Measurements from ENCODE around the gene MGST3.
"Not testable (repeated sequence)": the region's sequence is repeated elsewhere in the genome, so short reads cannot be mapped to it uniquely, and the experiment has no call there.

Gene MGST3

DNA sequence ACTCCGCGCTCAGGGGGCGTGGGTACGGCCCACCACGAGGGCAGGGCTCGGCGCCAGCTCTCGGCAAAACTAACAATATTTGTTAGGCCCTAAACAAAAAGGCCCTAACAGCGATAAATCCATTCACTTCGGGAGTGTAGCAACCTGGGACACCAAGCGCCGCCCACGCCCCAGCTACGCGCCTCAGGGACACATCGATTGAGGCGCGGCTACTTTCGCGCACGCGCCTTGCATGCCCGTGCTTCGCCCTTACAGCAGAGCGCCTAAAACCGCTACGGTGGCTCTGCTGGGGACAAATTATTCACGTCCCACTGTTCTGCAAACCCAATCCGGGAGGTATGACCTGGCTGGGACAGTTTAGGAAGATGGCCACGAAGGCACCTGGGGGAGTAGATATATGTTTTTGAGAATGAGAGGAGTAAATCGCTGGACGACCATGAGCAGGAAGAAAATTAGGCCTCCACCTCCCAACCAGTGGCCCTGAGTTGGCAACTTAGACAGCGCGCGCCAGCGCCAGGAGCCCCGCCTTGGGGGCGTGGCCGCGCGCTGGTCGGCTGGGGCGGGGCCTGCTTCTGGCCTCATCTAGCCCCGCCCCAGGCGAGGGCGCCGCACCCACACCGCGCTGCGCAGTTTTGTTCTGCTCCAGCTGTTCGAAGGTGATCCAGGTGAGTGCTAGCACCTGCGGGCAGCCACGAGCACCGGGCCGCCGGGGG lies at the start of gene MGST3:
Gene MGST3, plus strand, starts transcription at position 606 of the 713 bp plus-strand sequence. CDS start 18,614 bp downstream, outside the sequence.
- Histone ChIP-seq H3K4me3 (peak within 1 kb of the TSS; percentile 99), H3K27ac (peak within 1 kb of the TSS; percentile 87 to 98)
- TF ChIP-seq, protein P1, sequence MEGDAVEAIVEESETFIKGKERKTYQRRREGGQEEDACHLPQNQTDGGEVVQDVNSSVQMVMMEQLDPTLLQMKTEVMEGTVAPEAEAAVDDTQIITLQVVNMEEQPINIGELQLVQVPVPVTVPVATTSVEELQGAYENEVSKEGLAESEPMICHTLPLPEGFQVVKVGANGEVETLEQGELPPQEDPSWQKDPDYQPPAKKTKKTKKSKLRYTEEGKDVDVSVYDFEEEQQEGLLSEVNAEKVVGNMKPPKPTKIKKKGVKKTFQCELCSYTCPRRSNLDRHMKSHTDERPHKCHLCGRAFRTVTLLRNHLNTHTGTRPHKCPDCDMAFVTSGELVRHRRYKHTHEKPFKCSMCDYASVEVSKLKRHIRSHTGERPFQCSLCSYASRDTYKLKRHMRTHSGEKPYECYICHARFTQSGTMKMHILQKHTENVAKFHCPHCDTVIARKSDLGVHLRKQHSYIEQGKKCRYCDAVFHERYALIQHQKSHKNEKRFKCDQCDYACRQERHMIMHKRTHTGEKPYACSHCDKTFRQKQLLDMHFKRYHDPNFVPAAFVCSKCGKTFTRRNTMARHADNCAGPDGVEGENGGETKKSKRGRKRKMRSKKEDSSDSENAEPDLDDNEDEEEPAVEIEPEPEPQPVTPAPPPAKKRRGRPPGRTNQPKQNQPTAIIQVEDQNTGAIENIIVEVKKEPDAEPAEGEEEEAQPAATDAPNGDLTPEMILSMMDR (IDR thresholded peaks at IDR 0.05), result no peak
- peak; percentile 96 for DNase-seq (ENCODE audit: low spot score)

DNA sequence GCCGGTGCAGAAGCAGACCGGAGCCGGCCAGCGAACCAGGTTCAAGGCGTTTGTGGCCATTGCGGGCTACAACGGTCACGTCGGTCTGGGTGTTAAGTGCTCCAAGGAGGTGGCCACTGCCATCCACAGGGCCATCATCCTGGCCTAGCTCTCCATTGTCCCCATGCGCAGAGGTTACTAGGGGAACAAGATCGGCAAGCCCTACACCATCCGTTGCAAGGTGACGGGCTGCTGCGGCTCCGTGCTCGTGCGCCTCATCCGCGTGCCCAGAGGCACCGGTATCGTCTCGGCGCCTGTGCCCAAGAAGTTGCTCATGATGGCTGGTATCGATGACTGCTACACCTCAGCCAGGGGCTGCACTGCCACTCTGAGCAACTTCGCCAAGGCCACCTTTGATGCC lies 49.1 kb upstream of the MGST3 start:
- Histone ChIP-seq H3K27ac (no peak overlapping the region), H3K4me3 (no peak overlapping the region)
- TF ChIP-seq, protein P1 (IDR thresholded peaks at IDR 0.05), result no peak
- DNase-seq (ENCODE audit: low spot score), result no peak

DNA sequence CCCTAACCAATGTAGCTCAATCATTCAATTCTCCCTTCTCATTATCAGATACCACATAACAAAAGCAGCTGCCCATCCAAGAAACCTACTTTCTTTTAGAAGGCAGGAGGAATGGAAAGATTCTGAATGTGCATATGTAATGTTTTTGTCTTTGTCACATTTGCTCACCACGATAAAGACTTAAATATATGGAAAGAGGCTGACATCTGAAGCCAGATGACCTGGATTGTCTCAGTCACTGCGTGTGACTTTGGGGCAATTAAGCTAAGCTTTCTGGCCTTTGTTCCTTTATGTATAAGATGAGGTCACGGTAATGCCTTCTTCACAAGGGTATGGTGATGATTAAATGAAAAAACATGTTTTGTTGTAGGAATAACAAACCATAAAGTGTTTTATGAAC lies 44.6 kb upstream of the MGST3 start:
- DNase-seq (ENCODE audit: low spot score), result no peak
- Histone ChIP-seq H3K27ac (no peak overlapping the region), H3K4me3 (no peak overlapping the region)
- TF ChIP-seq, protein P1 (IDR thresholded peaks at IDR 0.05), result no peak

DNA sequence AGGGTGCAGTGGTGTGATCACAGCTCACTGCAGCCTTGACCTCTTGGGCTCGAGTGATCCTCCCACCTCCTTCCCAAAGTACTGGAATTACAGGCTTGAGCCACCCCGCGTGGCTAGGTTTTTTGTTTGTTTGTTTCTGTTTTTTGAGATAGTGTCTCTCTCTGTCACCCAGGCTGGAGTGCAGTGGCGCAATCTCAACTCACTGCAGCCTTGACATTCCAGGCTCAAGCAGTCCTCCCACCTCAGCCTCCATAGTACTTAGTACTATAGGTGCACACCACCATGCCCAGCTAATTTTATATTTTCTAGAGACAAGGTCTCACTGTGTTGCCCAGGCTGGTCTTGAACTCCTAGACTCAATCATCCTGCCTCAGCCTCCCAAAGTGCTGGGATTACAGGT lies 39.6 kb upstream of the MGST3 start:
- not testable (repeated sequence) for DNase-seq (ENCODE audit: low spot score); H3K27ac ChIP-seq; H3K4me3 ChIP-seq

DNA sequence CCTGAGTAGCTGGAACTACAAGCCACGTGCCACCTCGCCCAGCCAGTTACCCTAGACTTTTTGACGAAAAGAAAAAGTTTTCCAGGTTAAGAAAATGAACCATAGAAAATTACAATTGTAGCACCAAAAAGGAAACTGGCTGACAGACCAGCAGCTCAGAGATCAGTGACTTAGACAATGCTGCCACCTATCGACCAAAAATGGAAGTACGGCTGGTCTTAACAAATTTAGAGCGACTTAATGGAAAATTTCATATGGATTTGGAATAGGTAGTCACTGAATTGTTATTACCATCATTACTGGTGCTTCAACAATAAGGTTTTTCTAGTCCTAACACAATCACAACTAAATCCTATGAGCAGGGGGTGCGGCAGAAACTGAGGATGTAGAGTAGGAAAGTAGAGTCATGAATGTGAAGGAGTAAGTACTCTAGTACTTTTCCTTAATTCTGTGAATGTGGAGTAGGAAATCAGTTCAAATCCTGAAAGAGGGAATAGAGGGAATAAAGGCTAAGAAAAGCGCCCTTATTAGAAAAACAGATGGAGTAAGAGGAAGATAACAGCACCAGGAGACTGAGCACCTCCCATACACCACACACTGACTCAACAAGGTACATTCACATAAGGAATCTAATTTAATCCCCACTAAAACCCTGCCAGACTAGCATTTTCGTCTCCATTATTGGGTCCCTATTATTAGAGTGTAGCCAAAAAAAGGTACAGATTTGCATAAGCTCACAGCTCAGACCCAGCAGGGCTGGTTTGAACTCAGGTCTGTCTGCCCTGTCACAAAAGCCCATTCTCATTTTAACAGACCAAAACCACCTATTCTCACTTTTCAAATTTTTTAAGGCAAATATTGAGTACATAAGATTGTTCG lies 37.9 kb upstream of the MGST3 start:
- TF ChIP-seq, protein P1 (IDR thresholded peaks at IDR 0.05), result peak; percentile 92
- no peak for DNase-seq (ENCODE audit: low spot score)
- no peak overlapping the region for H3K27ac ChIP-seq
- no peak overlapping the region for H3K4me3 ChIP-seq

DNA sequence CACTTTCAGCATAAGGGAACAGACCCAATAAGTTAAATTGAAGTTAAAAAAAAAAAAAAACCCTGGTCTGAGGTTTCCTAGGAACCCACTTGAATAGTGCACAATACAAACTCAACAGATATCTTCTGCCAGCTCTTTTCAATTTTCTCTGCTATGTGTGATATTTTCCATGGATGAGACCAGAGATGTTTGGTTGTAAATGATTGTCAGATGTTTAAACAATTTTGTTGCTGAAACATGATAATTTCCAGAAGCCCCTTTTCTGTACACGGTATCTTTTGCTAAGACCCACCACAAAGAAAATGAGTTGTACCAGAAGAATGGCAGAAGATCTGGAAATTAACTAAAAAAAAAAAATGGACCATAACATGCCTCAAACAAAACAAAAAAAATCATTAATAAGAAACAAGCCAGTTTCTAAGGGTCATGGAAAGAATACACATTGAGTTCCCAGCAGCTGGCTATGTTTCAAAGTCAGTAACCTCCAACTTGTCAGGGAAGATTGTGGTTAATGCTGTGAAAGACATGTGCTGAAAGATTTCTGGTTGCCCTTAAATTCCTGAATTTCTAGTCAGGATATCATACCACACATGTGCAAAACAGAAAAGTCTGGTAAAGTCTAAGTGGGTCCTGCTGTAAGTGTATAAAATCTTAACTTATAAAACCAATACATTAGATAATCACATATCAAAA lies 35.6 kb upstream of the MGST3 start:
- no peak for DNase-seq (ENCODE audit: low spot score)
- Histone ChIP-seq H3K4me3 (no peak overlapping the region), H3K27ac (no peak overlapping the region)
- TF ChIP-seq, protein P1 (IDR thresholded peaks at IDR 0.05), result no peak
